Prostate gland (tissue), 2 donors: ENCODE data around the gene ADD1. TPM values are rescaled to one million over a fixed set of nuclear protein-coding genes. Genes with fewer than 3 reads are reported as not detected.
A peak's percentile ranks its signal among the peaks of the same experiment; 100 is the strongest.

Experiments
- DNase-seq: peaks from one replicate; pipeline ENCODE4 v3.0.0-alpha.2; 2019; ENCODE audit warnings: low spot score
- H3K27ac ChIP-seq, 2 donors: fragments of 200-600 bp; sonication (generic); 2 replicates each; pipeline ENCODE4 v1.5.1; 2017 to 2019
- H3K27me3 ChIP-seq: fragments of 200-600 bp; sonication (generic); replicated peaks from 2 replicates; pipeline ENCODE4 v1.5.1; 2019; ENCODE audit not compliant: insufficient read depth
- H3K36me3 ChIP-seq, 2 donors: fragments of 200-600 bp; sonication (generic); 1 replicate in 1 of 2; 2 replicates in 1 of 2; pipeline versions ENCODE4 v1.5.1 to v1.8.1; 2017 to 2019
- H3K4me1 ChIP-seq: fragments of 200-600 bp; sonication (generic); replicated peaks from 2 replicates; pipeline ENCODE4 v1.5.1; 2019
- H3K4me3 ChIP-seq, 2 donors: fragments of 200-600 bp; sonication (generic); 2 replicates each; pipeline ENCODE4 v1.5.1; 2017 to 2019
- H3K9me3 ChIP-seq: fragments of 200-600 bp; sonication (generic); 2 replicates; pipeline ENCODE4 v1.5.1; 2017
- POLR2A ChIP-seq: fragments of 450-650 bp; IDR thresholded peaks from one replicate; pipeline ENCODE4 v1.6.1; 2016; ENCODE audit warnings: antibody characterized with exemption, mild to moderate bottlenecking
- POLR2AphosphoS5 ChIP-seq: sonication (generic); formaldehyde crosslinking; IDR thresholded peaks from one replicate; pipeline ENCODE4 v1.6.1; 2017; ENCODE audit warnings: antibody characterized with exemption
- WGBS: methylation state at CpG from one replicate; pipeline ENCODE4 v1.1.5; 2018; 5-methylcytosine and 5-hydroxymethylcytosine counted together
- intact Hi-C: fragments of 100-400 bp; cut with DNase I; formaldehyde crosslinking; loops from one replicate; pipeline ENCODE4 v1.14.2; 2022
- total RNA-seq, 2 donors: library from RNA; depleted of rRNA; stranded (reverse); fragments of >200 nt; gene quantifications; one replicate each; pipeline ENCODE4 v1.1.0, GENCODE V29; 2016
- TF ChIP-seq, protein P1 (sequence below), 4 experiments: fragments of 200-600 bp in 2 of 4; fragments of 450-650 bp in 2 of 4; sonication (generic) in 2 of 4; IDR thresholded peaks; 1 replicate in 3 of 4; 2 replicates in 1 of 4; pipeline ENCODE4 v1.5.1; 2016 to 2019; ENCODE audit warnings: antibody characterized with exemption in 4 of 4, mild to moderate bottlenecking in 2 of 4, moderate library complexity in 2 of 4

Gene ADD1
- total RNA-seq, 2 donors from 2014 or later = 164 to 321 TPM

DNA sequence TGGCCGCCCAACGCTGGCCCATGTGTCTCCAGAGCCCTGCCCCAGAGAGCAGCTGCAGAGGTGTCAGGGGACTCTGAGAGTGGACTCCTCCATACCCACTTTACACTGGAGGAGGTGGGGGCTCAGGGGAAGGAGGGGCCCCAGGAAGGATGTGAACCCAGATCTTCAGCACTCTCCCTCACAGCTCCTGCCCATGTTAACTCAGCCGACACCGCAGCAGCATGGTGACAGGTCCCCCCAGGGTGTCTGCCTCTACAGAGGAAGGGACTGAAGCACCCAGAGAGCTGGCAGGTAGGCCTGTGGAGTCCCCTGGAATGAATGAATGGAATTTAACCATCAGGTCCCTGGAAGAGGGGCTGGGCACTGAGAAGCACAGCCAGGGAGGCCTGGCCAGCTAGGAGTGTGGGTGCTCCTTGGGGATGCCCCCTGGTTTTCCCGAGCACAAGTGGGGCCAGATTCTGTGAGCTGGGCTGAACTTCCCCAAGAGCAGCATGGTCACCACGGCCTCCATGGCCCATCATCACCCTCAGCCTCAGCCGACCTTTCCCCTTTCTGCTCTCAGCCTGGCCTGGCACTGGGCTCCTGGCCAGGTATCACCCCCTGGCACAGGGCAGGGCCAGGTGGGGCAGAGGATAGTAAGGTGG is 28.9 kb upstream of the ADD1 start:
- Histone ChIP-seq H3K4me1 (peaks cover 5% of the 10 kb centered on the region), H3K27ac (no peak overlapping the region), H3K27me3 (no peaks in the 10 kb centered on the region), H3K36me3 (no peaks in the 10 kb centered on the region), H3K4me3 (no peak overlapping the region), H3K9me3 (no peaks in the 10 kb centered on the region)
- no peak for DNase-seq
- intact Hi-C loops = no loop called here
- no peak for TF ChIP-seq POLR2A
- TF ChIP-seq, protein P1, sequence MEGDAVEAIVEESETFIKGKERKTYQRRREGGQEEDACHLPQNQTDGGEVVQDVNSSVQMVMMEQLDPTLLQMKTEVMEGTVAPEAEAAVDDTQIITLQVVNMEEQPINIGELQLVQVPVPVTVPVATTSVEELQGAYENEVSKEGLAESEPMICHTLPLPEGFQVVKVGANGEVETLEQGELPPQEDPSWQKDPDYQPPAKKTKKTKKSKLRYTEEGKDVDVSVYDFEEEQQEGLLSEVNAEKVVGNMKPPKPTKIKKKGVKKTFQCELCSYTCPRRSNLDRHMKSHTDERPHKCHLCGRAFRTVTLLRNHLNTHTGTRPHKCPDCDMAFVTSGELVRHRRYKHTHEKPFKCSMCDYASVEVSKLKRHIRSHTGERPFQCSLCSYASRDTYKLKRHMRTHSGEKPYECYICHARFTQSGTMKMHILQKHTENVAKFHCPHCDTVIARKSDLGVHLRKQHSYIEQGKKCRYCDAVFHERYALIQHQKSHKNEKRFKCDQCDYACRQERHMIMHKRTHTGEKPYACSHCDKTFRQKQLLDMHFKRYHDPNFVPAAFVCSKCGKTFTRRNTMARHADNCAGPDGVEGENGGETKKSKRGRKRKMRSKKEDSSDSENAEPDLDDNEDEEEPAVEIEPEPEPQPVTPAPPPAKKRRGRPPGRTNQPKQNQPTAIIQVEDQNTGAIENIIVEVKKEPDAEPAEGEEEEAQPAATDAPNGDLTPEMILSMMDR (IDR thresholded peaks at IDR 0.05) = no peak
- TF ChIP-seq POLR2AphosphoS5 = no peak
- 89% methylated on average over 7 of the region's 7 CpGs for WGBS

GRCh38 chr4:2816401-2816954 is 27.2 kb upstream of the ADD1 start:
- WGBS = 28% methylated on average over 1 of the region's 1 CpG

DNA sequence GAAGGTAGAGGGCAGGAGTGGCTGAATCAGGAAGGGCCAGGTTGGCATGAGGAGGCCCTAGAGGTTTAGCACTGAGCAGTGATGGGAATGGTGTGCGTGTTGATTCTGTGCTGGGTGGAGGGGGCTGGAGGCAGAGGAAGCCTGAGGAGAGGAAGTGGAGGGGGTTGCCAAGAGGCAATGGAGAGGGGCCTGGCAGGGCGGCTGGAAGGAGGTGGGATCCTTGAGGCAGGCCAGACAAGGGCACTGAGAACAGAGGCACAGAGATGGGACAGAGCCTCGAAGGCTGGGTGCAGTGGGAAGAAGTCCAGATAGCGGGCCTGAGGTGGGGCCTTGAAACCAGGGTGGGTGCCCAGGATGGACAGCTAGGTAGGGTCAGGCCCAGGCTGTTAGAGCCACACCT is 26.5 kb upstream of the ADD1 start:
- Histone ChIP-seq H3K36me3 (no peaks in the 10 kb centered on the region), H3K4me1 (peaks cover 5% of the 10 kb centered on the region)
- WGBS = 76% methylated on average over 4 of the region's 4 CpGs

More at GRCh38 chr4:2816401-2816954, 27.2 kb upstream of the ADD1 start:
- Histone ChIP-seq H3K36me3 (no peaks in the 10 kb centered on the region), H3K9me3 (no peaks in the 10 kb centered on the region), H3K4me3 (no peak overlapping the region), H3K27ac (no peak overlapping the region), H3K27me3 (no peaks in the 10 kb centered on the region), H3K4me1 (peaks cover 5% of the 10 kb centered on the region)
- TF ChIP-seq, protein P1 (IDR thresholded peaks at IDR 0.05) = no peak
- no peak for TF ChIP-seq POLR2A
- TF ChIP-seq POLR2AphosphoS5 = no peak
- intact Hi-C loops = no loop called here
- no peak for DNase-seq

GRCh38 chr4:2817701-2818350 is 25.8 kb upstream of the ADD1 start:
- Histone ChIP-seq H3K27ac (peak overlapping the region; percentile 5 to 51), H3K27me3 (no peaks in the 10 kb centered on the region), H3K4me1 (peaks cover 5% of the 10 kb centered on the region), H3K36me3 (no peaks in the 10 kb centered on the region), H3K4me3 (peak overlapping the region; percentile 56 to 65), H3K9me3 (no peaks in the 10 kb centered on the region)
- WGBS = 13% methylated on average over 30 of the region's 65 CpGs
- TF ChIP-seq POLR2AphosphoS5 (no peak), POLR2A (no peak)
- TF ChIP-seq, protein P1 (IDR thresholded peaks at IDR 0.05) = no peak
- intact Hi-C loops = no loop called here
- DNase-seq = no peak

More for the DNA sequence above, 26.5 kb upstream of the ADD1 start:
- intact Hi-C loops = no loop called here
- Histone ChIP-seq H3K4me3 (peak overlapping the region in 1 of 2 donors; percentile 65), H3K9me3 (no peaks in the 10 kb centered on the region), H3K27ac (peak overlapping the region in 1 of 2 donors; percentile 5), H3K27me3 (no peaks in the 10 kb centered on the region)
- TF ChIP-seq POLR2AphosphoS5 = no peak
- TF ChIP-seq, protein P1 (IDR thresholded peaks at IDR 0.05) = no peak
- TF ChIP-seq POLR2A = no peak
- no peak for DNase-seq
